Stimulated activated CD8-positive, alpha-beta memory T cell treated with anti-CD3 and anti-CD28 coated beads, Interleukin-4, amount 100 ng/mL, for 48 hours (primary cell): ENCODE measurements around the gene LCN1.
"Not testable (repeated sequence)": the region's sequence is repeated elsewhere in the genome, so short reads cannot be mapped to it uniquely, and the experiment has no call there.

Experiments used
- DNase-seq: peaks from one replicate; pipeline ENCODE4 v3.0.0-alpha.2; 2020

The LCN1 gene

DNA sequence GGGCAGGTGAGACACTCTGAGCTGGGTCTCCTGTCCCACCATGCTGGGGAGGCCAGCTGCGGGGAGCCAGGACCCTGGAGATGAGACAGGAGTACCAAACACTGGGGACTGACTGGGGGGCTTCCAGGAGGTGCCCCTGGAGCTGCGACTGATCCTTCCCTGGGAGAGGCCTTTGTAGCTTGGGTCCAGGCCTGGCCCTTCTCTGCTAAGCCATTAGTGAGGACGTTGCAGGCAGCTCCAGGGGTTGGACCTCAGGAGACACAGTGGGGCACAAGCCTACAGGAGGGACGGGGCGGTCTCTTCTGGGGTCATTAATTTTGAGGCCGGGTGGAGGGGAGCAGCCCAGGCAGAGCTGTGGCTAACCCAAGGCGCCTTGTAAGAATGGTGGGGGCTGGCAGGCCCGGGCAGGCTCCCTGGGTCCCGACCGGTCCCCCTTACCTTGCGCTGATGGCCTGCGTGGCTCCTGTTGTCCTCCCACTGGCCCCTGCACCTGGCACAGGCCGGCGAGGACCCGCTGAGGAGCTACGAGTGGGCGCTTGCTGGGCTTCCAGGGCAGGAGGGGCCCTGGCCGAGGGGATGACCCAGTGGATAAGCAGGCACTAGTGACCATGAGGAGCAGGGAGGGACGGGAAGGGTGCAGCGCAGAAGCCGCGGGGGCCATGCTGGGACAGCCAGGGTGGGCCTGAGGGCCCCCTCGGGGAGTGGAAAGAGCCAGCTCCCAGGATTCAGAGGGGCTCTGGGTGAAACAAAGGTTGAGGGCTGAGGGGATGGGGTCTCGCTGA, 15.6 kb upstream of the LCN1 start:
- no peak for DNase-seq

DNA sequence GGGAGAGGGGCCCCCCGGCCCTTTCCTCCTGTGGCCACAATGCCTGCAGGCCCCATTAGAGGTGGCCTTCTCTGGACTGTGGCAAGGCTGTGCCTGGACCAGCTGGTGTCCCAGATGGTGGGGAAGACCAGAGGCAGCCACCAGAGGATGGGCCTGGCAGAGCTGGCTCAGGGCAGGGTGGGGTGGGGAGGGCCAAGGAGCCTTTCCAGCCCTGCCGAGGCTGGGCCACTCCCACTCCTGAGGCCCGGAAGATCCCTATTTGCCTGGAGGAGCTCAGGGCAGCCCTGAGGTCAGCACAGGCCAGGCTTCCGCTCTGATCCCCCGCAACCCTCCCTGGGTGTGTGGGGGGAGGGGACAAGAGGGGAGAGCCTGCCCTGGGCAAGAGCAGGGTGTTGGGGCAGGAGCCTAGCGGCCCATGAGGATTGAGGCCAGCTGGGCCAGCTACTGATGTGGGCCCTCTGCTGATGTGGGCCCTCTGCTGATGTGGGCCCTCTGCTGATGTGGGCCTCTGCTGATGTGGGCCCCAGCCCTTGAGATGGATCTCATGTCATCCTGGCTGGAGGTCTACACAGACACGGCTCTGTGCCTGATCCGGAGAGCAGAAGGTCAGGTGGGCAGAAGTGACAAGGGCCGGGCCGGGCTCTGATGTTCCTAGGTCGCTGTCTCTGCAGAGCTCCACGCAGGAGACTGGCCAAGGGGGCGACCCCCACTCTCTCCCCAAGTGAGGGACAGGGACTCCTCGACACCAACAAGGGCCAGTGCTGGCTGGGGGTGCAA, 14.7 kb upstream of the LCN1 start:
- no peak for DNase-seq

DNA sequence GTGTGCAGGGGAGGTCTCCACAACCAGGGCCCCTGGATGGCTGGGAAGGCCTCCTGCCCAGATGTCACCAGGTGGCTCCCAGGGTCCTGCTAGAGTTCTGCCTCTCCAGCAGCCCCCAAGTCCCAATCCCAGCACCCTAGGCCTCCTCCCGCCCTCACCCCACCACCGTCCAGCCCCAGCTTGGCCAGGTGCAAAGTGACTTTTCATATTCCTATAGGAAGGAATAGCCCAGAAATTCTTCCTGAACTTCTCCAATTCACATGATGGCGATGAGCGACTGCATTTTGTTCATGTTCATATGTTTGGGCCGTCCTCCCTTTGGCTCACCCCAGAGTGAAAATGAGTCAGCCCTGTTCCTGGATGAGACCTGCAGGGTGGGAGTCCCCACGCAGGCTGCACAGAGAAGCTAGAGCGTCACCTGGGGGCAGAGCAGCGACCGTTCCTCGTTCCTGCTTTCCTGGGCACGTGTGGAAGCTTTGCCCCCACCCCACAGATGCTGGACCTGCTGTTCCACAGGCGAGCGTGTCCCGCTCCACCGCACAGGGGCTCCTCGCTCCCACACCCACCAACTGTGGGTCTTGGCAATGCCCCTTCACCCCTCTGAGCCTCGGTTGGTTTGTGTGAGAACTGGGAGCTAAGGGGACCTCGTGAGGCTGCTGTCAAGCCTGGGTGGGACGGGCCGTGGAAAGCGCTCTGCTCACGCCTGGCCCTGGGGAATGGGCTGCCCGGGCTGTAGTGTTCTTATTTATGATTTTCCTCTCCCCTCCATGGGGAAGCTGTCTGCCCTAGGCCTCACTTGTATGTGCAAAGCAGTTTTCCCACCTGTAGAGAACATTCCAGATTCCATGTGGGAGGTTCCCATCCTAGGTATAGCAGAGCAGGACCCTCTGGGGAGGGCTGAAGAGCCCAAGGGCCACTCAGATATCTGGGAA, 13.9 kb upstream of the LCN1 start:
- DNase-seq = no peak

DNA sequence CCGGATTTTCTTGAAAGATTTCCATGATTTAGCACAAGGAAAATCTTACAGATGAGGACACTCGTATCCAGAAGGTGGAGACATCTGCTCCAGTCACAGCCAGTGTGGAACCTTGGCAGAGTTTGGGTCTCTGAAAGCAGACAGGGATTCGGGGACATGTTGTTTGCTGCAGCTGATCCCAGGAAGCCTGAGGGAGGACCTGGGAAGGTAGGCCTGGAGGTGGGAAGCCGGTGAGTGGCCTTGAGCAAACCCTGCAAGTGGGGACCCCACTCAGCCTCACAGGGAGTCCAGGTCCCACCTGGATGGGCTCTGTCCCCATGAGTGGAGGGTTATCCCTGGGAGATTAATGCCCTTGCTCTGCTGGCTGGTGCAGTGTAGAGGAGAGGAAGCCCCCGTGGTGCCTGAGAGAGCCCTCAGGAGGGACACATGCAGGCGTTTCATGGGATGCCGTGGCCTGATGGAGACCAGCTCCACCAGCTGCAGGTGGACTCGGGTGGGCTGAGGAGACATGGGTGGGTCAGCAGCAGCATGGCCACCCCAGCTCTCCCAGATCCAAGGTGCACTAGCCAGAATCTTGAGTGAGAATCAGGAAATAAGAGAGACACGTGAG, 12.9 kb upstream of the LCN1 start:
- DNase-seq = no peak

DNA sequence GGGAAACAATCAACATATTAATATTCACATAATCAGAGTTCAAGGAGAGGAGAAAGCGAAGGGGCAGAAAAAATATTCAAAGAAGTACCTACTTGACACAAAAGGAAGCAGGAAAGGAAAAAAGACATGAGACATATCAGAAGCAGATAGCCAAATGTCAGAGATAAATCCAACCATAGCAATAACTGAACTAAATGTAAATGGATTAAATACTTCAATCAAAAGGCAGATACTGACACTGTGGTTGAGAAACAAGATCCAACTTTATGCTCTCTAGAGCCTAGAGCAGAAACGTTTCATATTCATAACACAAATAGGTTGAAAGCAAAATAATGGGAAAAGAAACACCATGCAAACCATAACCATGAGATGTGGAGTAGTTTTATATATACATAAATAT, 11.8 kb upstream of the LCN1 start:
- DNase-seq = no peak

DNA sequence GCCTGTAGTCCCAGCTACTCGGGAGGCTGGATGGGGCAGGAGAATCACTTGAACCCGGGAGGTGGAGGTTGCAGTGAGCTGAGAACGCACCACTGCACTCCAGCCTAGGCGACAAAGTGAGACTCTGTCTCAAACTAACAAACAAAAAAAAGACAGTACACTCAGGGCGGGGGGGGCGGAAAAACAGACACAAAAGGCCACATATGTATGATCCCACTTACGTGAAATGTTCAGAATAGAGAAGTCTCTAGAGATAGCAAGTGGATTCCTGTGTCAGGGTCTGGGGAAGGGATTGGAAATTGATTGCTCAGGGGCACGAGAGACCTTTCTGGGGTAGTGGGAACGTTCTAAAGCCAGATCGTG, 9.0 kb upstream of the LCN1 start:
- DNase-seq = no peak

DNA sequence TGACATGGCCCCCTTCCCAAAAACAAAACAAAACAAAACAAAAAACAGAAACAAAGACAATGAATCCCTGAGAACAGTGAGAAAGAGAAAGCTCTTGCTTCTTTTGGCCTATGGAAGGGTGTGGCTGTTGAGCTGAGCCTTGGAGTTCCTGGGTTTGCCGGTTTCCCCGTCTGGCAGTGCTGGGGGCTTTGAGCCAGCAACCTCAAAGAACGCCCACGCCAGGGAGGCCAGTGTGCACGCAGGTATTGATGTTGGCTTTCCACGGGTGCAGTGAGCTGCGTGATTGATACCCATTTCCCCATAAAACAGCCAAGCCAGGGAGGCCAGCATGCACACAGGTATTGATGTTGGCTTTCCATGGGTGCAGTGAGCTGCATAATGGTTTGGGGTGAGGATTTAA, 8.3 kb upstream of the LCN1 start:
- DNase-seq = no peak

DNA sequence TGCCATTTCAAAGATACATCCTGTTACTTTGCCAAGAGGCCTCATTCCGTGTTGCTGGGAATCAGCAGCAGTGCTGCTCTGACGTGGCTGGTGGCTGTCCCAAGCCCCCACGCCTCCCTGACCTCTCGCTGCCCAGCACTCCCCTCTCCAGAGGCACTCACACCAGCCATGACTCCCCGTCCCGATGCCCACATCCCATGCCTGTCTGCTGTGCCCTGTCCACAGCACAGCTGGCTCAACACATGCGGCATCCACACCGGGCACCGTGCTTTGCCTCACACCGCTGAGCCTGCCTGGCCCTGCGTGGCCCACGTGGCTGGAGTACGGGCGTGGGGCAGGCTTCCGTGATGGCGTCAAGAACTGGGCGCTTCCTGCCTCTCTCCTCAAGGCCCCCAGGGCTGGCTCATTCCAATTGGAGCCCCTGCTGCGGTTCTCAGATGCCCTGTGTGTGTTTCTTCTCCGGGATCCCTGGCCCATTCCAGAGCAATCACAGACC, 7.8 kb upstream of the LCN1 start:
- no peak for DNase-seq

DNA sequence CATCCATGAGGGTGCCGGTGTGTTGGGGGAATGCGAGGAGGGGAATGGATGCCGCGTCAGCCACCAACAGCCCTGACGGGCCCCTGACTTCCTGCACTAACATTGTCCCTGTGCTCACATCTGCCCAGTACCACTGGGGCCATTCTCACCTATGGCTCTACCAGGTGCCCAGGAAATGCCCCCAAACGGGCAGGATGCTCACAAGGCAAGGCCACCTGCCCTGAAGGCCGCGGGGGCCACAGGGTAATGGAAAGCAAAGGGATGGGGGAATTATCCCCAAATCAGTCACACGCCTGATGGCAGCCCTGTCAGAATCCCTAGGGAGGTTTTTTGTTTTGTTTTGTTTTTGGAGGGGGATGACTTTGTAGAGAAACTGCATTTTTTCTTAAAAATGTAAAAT, 7.3 kb upstream of the LCN1 start:
- DNase-seq = not testable (repeated sequence)

DNA sequence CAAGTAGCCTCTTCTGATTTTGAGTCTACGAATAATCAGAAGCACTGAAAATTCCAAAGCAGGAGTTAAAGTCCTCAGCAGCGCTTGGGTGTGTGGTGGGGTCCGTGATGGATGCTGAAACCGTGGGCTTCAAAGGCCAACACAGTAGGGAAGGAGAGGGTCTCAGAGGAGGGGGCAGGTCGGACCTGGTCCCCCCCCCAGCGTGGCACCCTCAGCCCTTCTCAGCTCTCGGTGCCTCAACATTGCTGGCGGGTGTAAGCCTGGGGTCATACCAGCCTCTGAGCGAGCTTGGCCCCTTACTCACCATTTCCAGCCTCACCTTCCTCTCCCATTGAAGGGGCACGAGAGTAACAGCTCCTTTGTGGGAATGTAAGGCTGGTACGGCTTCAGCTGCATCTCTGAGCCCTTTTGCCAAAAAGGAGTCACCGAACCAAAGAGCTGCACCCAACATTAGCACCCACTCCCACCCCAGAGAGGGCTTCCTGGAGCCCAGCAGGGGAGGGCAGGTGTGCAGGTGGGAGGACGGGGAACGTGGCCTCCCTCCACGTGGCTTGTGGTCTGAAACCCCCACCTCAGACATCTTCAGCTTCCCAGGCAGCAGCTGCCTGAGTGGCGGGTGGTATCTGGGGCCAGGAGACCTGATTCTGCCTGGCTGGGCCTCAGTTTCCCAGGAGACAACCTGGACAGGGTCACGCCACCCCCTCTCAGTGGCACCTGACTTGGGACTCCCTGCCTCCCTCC, 6.7 kb upstream of the LCN1 start:
- DNase-seq = no peak

DNA sequence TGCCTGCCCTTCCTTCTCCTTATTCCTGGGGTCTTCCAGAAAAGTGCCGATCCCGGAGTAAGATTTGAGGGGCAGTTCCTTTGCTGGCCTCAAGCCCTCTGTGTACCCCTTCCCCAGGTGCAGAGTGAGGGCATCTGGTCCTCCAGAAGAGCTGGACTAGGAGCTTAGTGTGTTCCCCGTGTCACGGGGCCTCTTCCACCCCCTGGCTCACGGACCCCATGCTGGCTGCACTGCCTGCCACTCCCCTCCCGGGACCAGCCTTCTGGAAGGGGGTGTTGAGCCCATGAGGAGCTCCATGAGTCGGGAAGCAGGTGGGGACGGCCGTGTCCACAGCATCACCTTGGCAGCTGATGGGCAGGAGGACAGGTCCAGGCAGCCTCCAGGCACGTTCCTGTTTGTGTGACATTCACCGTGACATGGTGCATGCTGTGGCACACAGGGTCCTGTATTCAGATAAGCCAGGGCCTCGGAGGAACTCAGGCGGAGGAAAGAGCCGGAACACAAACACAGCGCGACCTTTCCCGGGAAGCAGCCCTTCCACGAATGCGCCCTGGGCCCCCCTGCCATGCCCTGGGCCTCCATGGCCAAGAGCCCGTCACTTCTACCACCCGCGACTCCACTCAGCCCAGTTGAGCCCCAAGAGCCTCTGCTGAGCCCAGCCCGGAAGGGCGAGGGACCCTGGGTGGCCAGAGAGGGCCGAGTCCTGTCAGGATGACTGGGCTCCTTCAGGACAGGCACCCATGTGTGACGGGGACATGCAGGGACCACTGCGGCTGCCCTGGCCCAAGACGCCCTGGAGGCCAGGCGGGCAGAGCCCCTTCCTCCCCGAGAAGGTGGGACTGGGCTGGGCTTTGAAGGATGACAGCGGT, 5.9 kb upstream of the LCN1 start:
- no peak for DNase-seq

DNA sequence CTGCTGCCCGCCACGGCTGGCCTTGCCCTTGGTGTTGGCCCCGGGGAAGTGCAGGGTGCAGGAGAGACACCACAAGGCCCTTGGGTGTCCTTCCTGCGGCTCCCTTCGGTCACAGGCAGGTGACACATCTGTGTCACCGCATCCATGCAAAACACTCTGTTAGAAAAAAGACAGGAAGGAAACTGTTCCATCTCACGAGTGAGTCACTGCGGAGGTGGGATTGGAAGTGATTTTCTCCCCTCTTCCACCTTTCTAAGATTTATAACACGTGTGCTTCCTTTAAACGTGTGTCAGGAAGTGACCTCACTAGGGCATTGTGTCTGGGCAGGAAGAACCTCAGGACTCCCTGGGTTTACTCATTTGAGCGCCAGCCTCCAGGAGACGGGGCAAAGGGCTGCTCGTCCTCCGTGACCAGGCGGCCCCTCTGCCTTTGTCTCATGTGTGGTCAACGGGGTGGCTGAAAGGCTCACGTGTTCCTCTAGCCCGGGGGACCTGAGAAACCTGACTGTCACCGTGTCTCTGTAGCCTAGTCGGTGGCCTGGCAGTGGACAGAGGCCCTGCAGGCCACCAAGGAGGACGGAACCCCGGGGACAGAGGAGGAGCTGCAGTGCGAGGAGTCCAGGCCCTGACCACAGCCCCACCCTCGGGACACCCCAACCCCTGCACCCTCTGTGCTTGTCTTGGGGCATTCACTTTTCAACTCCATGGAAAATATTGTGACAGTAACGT, 4.9 kb upstream of the LCN1 start:
- DNase-seq = peak; percentile 22

DNA sequence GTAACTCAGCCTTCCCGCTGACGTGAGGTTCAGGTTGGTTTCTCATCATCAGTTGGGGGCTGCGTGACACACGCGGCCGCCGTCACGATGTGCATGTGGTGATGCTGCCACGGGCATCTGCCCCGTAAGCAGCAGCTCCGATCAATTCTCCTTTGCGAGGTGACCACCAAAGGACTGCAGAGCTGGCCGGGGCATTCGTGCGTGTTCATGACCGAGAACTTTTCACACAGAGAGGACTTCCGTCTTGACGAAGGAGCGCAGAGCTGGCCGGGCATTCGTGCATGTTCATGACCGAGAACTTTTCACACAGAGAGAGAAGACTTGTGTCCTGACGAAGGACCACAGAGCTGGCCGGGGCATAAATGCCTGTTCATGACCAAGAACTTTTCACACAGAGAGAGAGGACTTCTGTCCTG, 3.8 kb upstream of the LCN1 start:
- no peak for DNase-seq

DNA sequence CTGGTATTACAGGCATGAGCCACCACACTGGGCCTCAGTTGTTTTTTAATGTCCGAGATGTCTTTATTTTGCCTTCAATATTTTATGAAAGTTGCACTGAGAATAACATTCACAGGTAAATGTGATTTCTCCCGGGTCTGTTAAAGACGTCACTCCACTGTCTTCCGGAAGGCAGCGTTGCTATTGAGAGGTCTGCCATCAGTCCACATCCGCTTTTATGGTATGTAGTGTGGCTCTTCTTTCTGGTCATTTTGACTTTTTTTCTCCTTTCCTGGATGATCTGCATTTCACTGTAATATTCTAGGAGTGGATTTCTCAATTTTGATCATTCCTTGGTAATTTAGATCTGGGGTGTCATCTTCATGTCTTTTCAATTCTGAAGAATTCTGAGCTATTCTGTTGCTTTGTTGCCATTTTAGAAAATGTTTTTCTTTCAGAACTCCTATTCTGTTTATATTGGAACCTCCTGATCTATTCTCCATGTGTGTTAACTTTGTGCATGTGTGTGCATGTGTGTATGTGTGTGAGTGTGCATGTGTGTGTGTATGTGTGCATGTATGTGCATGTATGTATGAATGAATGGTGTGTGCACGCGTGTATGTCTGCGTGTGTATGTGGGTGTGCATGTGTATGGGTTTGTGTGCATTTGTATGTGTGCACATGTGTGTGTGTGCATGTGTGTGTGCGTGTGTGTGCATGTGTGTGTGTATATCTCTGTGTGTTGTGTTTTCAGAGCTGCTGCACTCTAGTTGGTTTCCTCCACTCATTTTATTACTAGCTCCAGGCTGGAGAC, 1.9 kb upstream of the LCN1 start:
- no peak for DNase-seq

DNA sequence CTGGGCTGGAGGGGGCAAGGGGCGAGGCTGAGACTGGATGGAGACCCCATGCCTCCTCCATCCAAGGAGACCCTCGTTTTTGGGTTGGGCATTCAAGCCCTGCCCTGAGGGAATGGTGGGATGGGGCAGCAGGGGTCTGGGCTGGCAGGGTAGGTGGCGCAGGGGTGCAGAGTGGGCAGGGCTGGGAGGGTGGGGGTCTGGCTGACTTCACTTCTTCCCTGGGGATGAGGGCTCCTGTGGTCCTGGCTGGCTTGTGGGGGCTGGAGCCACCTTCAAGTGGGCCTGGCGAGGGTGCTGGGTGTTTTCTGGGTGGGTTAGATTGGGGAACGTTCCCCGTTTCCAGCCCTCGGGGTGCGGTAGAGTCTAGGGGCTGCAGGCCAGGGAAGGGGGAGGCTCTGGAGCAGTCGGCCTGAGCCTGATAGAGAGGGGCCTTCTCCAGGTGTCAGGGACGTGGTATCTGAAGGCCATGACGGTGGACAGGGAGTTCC, 412 bp downstream of the LCN1 start:
- DNase-seq = no peak

DNA sequence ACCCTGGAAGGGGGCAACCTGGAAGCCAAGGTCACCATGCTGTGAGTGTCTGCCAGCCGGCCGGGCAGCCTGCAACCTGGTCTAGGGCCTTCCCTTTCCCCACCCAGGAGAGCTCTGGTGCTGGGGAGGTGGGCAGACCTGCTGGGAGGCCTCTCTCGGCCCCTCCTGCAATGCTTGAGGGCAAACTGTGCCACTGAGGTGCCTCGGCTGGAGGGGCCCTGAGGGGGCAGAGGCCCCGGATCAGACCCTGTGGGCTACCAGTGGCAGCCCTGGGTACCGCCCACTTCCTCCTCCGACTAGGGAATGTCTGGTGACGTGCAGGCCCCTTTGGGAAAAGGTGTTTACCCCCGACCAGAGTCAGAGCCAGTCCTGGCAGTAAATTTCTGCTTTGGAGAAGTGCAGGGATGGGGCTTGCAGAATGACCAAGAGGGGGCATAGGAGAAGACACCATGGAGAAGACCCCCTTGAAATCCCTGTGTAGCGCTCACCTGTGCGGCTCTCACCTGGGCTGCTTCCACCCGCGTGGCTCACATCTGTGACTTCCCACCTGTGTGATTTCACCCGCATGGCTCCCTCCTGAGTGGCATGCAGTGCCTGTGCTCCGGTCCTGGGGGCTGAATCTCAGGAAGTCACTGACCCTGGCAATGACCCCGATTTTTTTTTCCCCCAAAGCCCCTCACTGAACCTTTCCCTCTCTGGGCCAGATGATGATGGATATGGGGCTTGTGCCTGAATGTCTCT, 1.1 kb downstream of the LCN1 start:
- peak; percentile 9 for DNase-seq

DNA sequence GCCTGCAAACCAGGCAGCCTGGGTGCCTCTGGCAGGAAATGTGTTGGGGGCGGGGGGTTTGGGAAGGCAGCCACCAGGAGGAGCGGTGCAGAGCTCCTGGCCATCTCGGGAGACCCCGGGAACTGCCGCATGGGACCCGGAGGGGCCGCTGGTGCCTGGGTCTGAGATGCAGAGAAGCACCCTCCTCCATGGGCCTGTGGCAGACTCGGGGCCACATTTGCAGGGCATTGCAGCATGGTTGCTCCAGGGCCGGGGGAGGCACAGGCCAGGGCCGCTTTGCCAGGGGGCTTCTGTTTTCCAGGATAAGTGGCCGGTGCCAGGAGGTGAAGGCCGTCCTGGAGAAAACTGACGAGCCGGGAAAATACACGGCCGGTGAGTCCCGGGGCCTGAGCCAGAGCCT, 1.7 kb downstream of the LCN1 start:
- peak; percentile 14 for DNase-seq

DNA sequence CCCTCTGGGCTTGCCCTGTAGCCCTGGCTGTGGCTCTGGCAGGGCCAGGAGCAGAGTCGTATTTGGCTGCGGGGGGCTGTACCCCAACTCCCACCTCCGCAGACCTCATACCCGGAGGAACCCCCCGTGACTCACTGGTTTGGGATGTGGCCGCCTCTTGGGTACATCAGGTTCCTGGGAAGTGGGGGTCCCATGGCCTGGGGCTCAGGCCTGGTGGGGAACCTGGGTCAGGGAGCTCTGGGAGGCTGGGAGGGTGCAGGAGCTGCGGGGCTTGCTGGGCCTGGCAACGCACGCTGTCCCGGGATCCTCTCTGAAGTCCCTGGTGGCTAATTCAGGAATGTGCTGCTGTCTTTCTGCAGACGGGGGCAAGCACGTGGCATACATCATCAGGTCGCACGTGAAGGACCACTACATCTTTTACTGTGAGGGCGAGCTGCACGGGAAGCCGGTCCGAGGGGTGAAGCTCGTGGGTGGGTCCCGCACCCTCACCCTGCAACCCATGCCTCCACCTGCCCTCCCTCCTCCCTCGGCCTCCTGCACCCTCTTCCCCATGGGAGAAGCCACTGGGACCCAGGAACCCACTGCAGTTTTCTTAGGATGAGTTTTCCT, 2.4 kb downstream of the LCN1 start:
- peak; percentile 7 for DNase-seq
